Choroid plexus epithelial cell (primary cell): ENCODE measurements around the gene TCERG1L.

Experiments used
- DNase-seq: peaks from one replicate; pipeline ENCODE4 v3.0.0-alpha.2; 2010; ENCODE audit warnings: low read depth
- H3K4me3 ChIP-seq: 2 replicates; pipeline ENCODE4 v1.5.1; 2011; ENCODE audit warnings: low read depth, mild to moderate bottlenecking, control low read depth, low read length, moderate library complexity
- TF ChIP-seq, protein P1 (sequence below): conservative IDR thresholded peaks from 2 replicates; pipeline ENCODE4 v1.5.1; 2011; ENCODE audit warnings: low read depth, mild to moderate bottlenecking, control low read depth, inconsistent platforms, low read length, moderate library complexity

Gene TCERG1L

DNA sequence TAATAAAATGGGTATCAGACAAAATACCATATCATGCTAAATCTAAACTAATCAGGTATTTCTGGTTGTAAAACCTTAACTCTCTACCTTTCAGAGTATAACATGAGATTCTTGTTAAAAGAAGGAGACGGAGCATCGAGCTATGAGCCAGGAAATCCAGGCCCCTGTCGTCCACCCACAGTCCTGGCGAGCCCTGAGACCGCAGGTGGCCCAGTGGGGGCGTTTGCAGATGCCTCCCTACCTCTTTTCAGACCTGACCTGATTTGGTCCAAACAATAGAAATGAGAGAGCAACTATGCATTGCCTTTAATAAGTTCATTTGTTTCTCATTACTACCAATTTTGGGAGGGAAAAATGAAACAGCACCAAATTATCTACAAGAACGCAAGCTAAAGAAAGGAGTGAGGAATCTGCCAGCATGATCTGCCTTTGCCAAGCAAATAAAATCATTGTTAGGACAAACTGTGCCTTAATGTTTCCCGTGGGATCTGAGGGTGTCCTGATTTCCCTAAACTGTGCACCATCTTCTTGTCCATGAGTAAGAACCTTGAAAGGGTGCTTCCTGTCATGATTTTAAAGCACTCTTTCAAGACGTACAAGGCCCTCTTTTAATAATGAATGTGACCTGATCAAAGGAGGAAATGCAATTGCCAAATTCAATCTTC is 166.7 kb downstream of the TCERG1L start:
- TF ChIP-seq, protein P1, sequence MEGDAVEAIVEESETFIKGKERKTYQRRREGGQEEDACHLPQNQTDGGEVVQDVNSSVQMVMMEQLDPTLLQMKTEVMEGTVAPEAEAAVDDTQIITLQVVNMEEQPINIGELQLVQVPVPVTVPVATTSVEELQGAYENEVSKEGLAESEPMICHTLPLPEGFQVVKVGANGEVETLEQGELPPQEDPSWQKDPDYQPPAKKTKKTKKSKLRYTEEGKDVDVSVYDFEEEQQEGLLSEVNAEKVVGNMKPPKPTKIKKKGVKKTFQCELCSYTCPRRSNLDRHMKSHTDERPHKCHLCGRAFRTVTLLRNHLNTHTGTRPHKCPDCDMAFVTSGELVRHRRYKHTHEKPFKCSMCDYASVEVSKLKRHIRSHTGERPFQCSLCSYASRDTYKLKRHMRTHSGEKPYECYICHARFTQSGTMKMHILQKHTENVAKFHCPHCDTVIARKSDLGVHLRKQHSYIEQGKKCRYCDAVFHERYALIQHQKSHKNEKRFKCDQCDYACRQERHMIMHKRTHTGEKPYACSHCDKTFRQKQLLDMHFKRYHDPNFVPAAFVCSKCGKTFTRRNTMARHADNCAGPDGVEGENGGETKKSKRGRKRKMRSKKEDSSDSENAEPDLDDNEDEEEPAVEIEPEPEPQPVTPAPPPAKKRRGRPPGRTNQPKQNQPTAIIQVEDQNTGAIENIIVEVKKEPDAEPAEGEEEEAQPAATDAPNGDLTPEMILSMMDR: no peak
- no peak for DNase-seq
- H3K4me3 ChIP-seq: no peak overlapping the region

GRCh38 chr10:131144196-131144595 is 167.3 kb downstream of the TCERG1L start:
- no peak for DNase-seq
- H3K4me3 ChIP-seq: no peak overlapping the region
- TF ChIP-seq, protein P1: no peak

DNA sequence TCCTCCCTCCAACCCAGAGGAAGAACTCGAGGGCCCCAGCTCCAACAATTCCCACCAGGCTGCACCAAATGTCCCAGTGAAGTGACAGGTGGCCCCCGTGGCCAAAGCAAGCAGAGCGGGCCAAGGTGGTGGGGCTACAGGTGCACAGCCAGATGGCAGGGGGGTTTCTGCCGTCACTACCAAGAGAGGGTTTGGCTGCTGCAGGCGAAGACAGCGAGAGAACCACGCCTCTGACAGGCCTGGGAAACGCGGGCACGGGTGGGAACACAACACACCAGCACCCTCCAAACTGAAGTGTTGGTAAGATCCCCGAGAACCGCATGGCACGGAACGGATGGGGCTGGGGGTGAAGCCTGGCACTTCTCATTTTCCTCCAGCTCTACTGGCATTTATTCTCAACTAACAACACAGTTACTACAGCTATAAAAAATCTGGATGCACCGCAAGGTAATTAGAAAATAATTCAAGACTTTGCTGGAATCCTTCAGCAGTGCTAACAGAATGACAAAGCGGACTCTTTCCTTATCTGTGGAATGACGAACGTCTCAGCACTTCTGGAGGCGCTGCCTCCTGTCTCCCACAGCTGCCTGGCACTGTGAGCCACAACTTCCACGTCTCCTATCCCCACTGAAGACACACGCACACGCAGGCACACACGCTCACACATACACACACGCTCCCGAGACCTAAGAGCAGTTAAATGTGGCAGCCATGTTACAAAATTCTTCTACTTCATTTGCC is 167.9 kb downstream of the TCERG1L start:
- no peak for DNase-seq
- TF ChIP-seq, protein P1: no peak

DNA sequence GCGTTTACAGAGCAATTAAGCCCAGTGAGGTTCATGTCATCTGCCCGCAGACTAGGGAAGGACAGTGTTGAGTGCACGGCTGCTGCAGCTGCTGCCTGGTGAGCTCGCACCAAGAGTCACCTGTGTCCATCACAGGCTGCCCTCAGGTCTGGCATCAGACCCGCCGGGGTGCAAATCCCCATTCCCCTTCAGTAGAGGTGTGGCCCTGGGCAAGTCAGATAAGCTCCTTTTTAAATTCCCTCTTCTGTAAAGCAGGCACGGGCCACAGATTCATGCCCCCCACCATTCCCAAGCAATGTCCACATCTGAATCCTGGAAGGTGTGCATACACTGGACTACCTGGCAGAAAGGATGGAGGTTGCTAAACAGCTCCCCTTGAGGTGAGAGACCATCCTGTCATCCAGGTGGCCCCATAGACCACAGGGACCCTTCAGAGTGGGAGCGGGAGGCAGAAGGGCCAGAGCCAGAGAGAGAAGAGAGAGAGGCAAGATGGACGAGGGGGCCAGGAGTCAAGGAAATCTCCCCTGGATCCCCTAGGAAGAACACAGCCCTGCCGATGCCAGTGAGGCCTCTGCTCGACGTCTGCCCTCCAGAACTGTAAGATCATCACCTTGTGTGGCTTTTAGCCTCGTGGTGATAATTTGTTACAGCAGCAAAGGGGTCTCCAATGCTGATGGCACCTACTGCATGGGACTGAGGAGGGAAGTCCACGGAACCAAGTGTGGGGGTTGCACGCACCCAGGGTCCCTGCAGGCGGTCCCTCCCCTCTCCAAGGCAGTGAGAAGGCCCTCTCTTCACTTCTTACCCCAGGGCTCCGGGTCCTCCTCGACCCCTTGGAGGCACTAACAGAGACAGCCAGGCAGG is 168.8 kb downstream of the TCERG1L start:
- TF ChIP-seq, protein P1: no peak
- DNase-seq: no peak
- no peak overlapping the region for H3K4me3 ChIP-seq

More for the DNA sequence above, 167.9 kb downstream of the TCERG1L start:
- no peak overlapping the region for H3K4me3 ChIP-seq

GRCh38 chr10:131141645-131142516 is 169.6 kb downstream of the TCERG1L start:
- no peak for DNase-seq
- H3K4me3 ChIP-seq: no peak overlapping the region
- TF ChIP-seq, protein P1: no peak

- TF ChIP-seq, protein P1: no peak
- H3K4me3 ChIP-seq: no peak overlapping the region
- DNase-seq: no peak
Measured at GRCh38 chr10:131141207-131141606, 170.3 kb downstream of the TCERG1L start.
